HG02852 (cell line): ENCODE results near the gene CFL1.

Source experiments
- ATAC-seq: cut with Tn5 transposase; IDR thresholded peaks from one replicate; pipeline ENCODE4 v1.9.1; 2021; ENCODE audit warnings: mild to moderate bottlenecking, moderate library complexity; ENCODE audit not compliant: unreplicated experiment

The CFL1 gene

GRCh38 chr11:65888163-65888814 lies 30.3 kb upstream of the CFL1 start, which contains the start of gene FIBP:
TSS of gene FIBP (minus strand) at chr11:65888471. CDS start at chr11:65888418, 53 bp downstream.
- peak; percentile 51 for ATAC-seq

- ATAC-seq = no peak
These were observed 29.8 kb upstream of the CFL1 start for GRCh38 chr11:65887723-65888162.

- no peak for ATAC-seq
These were observed 29.1 kb upstream of the CFL1 start for GRCh38 chr11:65886826-65887722.

GRCh38 chr11:65885808-65886536 lies 28.0 kb upstream of the CFL1 start:
- ATAC-seq = no peak

DNA sequence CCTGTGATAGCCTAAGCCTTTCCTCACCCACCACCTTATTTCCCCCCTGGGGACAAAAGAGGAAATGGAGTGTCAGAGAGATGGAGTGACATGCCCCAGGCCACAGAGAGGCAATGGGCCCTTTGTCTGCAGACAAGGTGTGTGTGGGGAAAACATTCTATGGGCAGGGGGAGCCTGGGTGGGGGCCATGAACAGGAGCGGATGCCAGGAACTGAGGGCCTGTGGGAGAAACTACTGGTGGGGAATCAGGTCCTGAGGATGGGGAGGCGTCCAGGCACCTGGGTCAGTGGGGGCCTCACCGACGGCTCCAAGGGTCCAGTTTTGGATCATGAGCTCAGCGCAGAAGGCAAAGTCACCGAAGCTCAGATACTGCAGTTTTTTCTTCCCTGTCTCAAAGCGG lies 27.3 kb upstream of the CFL1 start:
- no peak for ATAC-seq

DNA sequence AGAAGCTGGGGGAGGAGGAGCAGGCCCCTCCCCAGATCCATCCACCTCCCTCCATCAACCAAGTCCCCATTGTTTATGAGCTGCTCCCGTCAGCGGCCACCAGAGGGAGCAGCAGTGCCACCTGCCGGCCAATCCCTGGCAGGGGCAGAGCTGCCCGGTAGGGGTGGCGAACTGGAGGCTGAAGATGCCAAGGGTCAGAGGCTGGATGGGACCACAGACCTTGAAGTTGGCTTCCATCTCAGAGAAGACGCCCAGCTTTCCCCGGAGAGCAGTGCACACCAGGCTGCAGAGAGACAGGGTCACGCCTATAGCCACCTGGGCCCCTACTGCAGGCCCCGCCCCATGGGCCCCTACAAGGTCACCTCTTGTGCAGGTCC lies 26.7 kb upstream of the CFL1 start:
- ATAC-seq = peak; percentile 42

- ATAC-seq = no peak
These were observed 26.1 kb upstream of the CFL1 start for GRCh38 chr11:65883786-65884715.

GRCh38 chr11:65883058-65883761 lies 25.2 kb upstream of the CFL1 start:
- no peak for ATAC-seq

GRCh38 chr11:65882120-65883057 lies 24.4 kb upstream of the CFL1 start:
- ATAC-seq = no peak

DNA sequence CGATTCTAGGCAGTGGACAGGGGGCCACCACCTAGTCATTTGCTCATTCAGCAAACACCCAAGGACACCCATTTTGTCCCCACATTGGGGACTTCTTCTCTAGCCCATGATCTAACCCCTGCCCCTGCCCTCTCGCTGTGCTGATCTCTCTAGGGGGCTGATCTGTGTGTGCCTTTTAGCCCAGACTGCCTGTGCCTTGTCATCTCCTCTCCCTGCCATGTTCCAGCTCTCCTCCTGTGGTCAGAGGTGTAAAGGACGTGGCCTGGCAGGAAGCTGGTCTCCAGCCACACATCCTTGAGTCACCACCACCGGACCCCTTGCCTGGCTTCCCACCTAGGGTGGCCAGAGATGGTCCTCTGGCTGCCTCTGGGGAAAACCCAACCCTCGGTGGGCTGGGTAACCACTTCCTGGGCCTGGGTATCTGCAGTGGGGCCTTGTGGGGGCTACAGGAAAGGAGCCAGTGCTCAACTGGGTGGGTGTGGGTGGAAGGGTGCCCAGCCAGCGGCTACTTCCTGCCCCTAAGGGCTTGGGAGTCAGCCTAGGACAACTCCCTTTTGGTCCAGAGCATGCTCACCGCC lies 23.0 kb upstream of the CFL1 start:
- ATAC-seq = no peak

DNA sequence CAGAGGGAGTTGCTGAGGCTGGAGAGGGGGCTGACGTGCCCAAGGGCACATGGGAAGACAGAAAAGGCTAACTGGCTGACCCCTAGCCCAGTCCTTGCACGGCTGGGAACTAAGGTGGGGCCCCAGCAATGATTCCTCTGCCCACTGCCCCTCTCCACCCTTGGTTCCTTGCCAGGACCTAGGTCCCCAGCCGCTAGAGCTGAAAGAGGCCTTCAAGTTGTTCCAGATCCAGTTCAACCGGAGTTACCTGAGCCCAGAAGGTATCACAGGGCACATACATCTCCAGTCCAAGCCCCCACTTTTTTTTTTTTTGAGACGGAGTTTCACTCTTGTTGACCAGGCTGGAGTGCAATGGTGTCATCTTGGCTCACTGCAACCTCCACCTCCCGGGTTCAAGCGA lies 22.0 kb upstream of the CFL1 start:
- no peak for ATAC-seq

GRCh38 chr11:65879617-65880016 lies 21.6 kb upstream of the CFL1 start, which contains the start of gene CTSW:
TSS of gene CTSW (plus strand) at chr11:65879837. CDS start at chr11:65879855, 18 bp downstream.
- ATAC-seq = no peak

- peak; percentile 73 for ATAC-seq
These were observed 15.6 kb upstream of the CFL1 start for GRCh38 chr11:65873318-65874156.

- ATAC-seq = no peak
These were observed 14.8 kb upstream of the CFL1 start, which contains the start of gene EFEMP2 for GRCh38 chr11:65872586-65873317. TSS of gene EFEMP2 (minus strand) at chr11:65872800. CDS start at chr11:65872354, 446 bp downstream.

DNA sequence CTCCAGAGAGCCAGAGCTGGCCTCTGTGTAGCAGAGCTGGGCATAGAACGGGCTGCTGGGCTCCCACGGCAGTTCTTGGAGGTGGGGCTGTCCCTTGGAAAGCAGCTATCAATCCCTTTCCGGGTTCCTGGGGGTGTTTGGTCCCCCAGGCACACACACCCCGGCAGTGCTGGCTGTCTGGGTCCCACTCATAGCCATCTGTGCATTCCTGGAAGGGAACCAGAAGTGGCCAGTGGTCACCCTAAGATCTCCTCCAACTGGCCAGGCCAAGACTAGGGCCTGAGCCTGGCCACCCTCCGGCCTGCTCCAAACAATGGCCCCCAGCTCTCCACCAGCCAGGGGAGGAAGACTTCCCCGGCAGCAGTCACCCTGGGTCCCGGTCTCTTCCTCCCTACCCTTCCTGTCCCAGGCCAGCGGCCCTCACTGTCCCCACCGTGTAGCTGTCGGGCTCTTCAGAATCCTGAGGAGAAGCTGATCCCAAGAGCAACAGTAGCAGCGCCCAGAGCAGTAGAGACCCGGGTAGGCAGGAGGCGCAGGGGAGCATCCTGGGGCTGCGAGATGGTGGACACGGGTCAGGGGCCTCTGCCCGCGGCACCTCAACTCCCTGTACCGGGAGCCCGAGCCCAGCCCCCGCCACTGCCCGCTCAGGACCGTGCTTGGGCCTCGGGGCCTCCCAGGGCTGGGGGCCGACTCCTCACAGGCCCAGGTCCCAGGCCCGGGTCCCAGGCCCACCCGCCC lies 14.0 kb upstream of the CFL1 start:
- ATAC-seq = no peak
